Measurements from ENCODE around the gene SMPD4.
"Not testable (repeated sequence)": the region's sequence is repeated elsewhere in the genome, so short reads cannot be mapped to it uniquely, and the experiment has no call there.

The SMPD4 gene, protein sequence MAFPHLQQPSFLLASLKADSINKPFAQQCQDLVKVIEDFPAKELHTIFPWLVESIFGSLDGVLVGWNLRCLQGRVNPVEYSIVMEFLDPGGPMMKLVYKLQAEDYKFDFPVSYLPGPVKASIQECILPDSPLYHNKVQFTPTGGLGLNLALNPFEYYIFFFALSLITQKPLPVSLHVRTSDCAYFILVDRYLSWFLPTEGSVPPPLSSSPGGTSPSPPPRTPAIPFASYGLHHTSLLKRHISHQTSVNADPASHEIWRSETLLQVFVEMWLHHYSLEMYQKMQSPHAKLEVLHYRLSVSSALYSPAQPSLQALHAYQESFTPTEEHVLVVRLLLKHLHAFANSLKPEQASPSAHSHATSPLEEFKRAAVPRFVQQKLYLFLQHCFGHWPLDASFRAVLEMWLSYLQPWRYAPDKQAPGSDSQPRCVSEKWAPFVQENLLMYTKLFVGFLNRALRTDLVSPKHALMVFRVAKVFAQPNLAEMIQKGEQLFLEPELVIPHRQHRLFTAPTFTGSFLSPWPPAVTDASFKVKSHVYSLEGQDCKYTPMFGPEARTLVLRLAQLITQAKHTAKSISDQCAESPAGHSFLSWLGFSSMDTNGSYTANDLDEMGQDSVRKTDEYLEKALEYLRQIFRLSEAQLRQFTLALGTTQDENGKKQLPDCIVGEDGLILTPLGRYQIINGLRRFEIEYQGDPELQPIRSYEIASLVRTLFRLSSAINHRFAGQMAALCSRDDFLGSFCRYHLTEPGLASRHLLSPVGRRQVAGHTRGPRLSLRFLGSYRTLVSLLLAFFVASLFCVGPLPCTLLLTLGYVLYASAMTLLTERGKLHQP

DNA sequence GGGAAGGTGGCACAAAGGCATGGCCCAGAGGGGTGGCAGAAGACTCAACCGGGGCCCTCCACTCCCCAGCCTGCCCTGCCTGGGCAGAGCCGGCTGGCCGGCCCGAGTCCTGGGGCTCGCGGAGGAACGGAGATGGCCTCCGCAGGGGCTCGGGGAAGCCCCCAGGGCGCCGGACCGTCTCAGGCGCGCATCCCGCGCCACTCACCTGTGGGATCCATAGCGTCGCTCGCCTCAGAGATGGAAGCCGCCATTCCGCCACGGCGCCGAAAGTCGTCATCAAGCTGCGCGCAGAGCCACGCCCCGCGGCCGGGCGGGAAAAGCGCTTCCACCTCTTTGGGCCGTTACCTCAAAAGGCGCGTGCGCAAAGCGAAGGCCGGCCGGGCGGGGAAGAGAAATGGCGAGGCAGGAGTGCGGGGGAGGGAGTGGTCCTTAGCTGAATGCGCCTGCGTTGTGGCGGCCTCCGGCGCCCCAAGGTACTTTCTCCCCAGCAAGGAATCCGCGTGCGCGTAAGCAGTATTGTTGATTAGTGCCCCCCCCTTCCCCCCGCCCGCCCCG lies at the start of gene SMPD4:
SMPD4 (minus strand) TSS at position 278 of the 555 bp plus-strand sequence. CDS start 5,010 bp downstream, outside the sequence.
- DNase-seq, result peak; percentile 97 to 98

GRCh38 chr2:130230907-130231306 lies 49.5 kb upstream of the SMPD4 start:
- DNase-seq, result not testable (repeated sequence)

GRCh38 chr2:130230376-130230775 lies 49.0 kb upstream of the SMPD4 start:
- not testable (repeated sequence) for DNase-seq

DNA sequence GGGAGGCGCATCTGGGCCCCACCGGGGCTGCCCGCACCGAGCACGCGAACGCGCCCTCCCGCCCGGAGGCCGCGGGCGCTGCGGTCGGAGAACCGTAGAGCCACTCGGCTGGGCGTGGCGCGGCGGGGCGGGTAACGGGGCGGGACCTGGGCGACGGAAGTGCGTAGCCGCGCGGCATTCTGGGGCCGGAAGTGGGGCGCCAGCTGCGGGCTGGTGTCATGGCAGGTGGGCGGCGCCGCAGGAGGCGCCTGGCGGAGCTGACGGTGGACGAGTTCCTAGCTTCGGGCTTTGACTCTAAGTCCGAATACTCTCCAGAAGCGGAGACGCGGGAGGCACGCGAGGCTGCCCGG lies 47.7 kb upstream of the SMPD4 start:
- DNase-seq, result peak in 1 of 2 experiments; percentile 14

DNA sequence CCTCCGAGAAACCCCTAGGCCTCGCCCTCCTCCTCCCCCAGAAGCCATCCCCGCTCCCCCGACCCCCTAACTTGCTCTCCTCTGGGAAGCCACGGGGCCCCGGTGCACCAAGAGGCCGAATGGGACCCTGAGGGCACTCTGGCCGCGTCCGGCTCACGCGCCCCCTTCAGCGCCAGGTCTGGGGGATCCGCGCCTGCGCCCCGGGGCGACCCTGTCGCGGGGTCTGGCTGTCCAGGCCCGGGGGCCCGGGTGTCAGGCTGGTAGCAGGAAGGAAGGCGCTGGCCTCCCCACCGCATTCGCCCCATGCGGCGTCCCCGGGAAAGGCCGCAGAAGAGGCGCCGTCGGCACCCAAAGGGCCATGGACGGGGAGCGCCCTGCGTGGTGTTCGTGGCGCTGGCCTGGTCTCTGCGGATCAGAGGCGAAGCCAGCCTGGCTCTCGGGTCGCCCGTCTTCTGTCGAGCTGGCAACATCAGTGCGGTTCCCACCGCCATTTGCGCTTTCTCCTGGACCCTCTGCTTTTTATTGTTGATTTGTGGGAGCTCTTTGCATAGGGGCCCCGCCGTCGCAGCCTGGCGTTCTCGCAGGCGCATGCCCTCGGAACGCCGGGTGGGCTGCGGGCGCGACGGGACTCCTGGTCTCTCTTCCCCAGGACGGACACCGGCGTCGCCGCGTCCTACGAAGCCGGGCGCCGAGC lies 47.2 kb upstream of the SMPD4 start:
- DNase-seq, result not testable (repeated sequence)

DNA sequence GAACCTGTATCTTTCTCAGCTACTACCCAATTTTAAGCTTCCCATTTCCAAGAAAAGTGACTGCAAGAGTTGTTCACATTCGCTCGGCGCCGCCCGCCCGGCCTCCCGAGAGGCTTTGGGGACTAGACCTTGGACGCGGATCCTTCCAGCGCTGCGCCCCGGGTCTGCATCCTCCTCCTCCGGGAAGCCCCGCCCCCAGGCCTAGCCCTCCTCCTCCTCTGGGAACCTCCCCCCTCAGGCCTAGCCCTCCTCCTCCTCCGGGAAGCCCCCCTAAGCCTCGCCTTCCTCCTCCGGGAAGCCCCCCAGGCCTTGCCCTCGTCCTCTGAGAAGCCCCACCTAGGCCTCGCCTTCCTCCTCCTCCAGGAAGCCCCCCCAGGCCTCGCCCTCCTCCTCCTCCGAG lies 46.6 kb upstream of the SMPD4 start:
- DNase-seq, result not testable (repeated sequence)

DNA sequence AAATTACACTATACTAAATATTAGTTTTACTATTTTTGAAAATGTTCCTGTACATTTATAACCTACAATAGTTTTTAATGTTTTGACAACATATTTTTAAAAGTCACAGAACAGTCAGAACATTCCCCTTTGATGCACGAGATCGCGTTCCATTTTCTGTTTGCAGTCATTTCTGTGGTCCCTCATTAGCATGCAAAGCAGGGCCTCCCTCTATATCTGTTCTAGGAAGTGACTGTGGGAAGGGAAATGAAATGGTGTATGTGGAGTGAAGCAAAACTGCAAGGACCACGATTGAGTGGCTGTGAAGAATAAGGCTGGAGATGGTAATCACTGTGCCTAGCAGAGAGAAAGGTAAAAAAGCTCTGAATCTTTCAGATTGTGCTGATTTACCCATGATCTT lies 41.1 kb upstream of the SMPD4 start:
- DNase-seq, result not testable (repeated sequence)

- not testable (repeated sequence) for DNase-seq
These were observed 39.1 kb upstream of the SMPD4 start for GRCh38 chr2:130220505-130220904.

DNA sequence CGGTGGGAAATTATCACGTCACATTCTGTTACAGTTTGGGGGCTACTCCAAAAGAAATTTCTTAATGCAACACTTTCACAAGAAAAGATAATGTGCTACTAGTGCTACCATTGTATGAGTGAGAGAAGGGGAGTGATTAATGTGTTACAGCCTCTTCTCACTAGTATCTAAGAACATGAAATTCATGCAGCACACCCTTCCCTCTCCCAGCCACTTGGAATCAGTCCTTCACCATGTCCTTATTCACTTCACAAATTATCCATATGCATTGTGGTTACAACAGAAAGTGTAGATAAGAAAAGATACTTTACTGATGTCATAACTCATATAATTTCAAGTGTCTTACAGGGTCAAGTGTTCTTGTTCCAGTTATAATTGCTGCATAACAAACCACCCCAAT lies 37.7 kb upstream of the SMPD4 start:
- DNase-seq, result not testable (repeated sequence)

GRCh38 chr2:130207051-130207450 lies 25.6 kb upstream of the SMPD4 start:
- DNase-seq, result not testable (repeated sequence)

DNA sequence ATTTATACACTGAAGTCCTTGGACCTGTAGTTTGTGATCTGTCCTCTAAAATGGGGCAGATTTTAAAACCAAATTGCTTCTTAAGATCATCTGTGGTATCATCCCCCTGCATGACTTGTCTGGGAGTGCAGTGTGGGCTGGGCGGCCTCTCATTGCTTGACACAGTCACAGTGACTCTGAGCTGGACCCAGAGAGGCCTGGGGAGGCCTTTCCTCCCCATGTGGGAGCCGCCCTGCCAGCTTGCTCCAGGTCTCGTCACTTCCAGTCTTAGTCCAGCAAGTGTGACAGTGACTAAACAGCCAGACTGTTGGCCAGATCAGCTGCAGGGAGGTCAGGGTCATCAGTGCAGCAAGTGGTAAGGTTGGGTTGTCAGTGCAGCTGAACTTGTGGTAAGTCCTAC lies 21.7 kb upstream of the SMPD4 start:
- not testable (repeated sequence) for DNase-seq

DNA sequence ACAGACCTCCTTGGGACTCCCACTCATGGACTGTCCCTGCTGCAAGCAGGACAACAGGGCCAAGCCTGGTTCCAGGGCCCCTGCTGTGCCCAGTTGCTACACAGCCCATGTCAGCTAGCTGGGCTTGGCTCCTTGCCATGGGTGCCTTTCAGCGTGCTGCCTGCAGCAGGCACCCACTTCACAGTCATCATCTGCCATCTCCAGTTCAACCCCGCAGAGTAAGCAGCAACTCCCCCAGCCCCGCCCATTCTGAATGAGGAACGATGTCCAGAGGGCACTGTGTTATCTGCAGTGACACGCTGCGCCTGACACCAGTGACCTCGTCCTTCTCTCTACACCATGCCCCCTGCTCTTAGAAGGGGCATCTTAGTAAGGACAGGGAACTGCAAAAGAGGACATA lies 21.1 kb upstream of the SMPD4 start:
- DNase-seq, result not testable (repeated sequence)

DNA sequence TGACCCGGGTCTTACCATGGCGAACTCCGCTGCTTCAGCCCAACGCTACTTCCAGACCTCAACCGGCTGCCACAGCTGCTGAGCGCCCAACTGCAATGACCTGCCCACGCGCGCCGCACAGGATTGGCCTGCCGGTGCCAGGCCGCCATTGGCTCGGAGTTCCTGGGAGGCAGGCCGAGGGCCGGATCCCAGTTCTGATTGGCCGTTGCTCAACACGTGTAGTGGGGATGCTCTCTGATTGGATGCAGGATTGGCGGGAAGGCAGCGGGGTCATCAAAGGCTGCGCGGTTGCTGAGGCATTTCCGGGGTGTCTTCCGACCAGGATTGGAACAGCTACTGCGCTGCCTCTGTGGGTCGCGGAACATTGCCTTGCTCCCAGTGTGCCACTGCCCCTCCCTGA lies 16.9 kb upstream of the SMPD4 start, which contains the start of gene TUBA3E:
TUBA3E (minus strand) TSS at position 97 of the 400 bp plus-strand sequence; CDS start at position 18, 79 bp downstream.
- no peak for DNase-seq

- not testable (repeated sequence) for DNase-seq
These were observed 14.7 kb upstream of the SMPD4 start for GRCh38 chr2:130196052-130196451.

GRCh38 chr2:130195089-130195635 lies 13.8 kb upstream of the SMPD4 start:
- DNase-seq, result not testable (repeated sequence)

GRCh38 chr2:130193824-130194223 lies 12.4 kb upstream of the SMPD4 start:
- not testable (repeated sequence) for DNase-seq

- not testable (repeated sequence) for DNase-seq
These were observed 11.0 kb upstream of the SMPD4 start for GRCh38 chr2:130192451-130192850.

DNA sequence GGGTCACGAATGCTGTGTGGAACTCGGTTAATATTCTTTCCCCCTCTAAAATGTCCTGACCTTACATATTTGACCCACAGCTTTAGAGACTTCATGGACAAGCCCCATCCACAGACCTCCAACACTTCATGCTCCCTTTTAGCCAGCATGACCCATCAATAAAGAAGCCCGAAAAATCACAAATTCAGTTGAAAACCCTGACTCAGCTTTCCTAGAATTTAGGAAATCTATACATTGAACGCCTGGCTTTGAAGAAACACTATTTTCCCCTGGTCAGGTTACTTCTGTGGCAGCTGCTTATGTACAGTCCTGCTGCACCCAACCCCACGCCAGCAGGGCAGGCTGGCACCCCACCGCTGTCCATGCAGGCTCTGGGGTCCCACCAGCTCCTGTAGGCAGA lies 9.9 kb upstream of the SMPD4 start:
- DNase-seq, result not testable (repeated sequence)

GRCh38 chr2:130190237-130190636 lies 8.8 kb upstream of the SMPD4 start:
- no peak for DNase-seq

- DNase-seq, result not testable (repeated sequence)
These were observed 7.6 kb upstream of the SMPD4 start for GRCh38 chr2:130188958-130189357.

GRCh38 chr2:130187859-130188792 lies 6.7 kb upstream of the SMPD4 start:
- not testable (repeated sequence) for DNase-seq

Measured in stimulated activated CD4-positive, alpha-beta T cell treated with anti-CD3 and anti-CD28 coated beads, Interleukin-4, amount 100 ng/mL, for 4 hours (primary cell).